Muscle of leg (tissue), 11 donors: ENCODE measurements around the gene NCCRP1. TPM values are rescaled to one million over a fixed set of nuclear protein-coding genes. Genes with fewer than 3 reads are reported as not detected.
"Not testable (repeated sequence)": the region's sequence is repeated elsewhere in the genome, so short reads cannot be mapped to it uniquely, and the experiment has no call there.

ENCODE experiments used
- DNase-seq: peaks from one replicate; pipeline ENCODE4 v3.0.0; 2013
- H3K27ac ChIP-seq: one replicate; pipeline ENCODE4 v1.5.1; 2013; ENCODE audit warnings: mild to moderate bottlenecking, low read length, control low read depth
- H3K27me3 ChIP-seq: one replicate; pipeline ENCODE4 v1.6.1; 2013; ENCODE audit warnings: low read length; ENCODE audit not compliant: control insufficient read depth, insufficient read depth
- H3K36me3 ChIP-seq: one replicate; pipeline ENCODE4 v1.6.1; 2013; ENCODE audit warnings: low read length; ENCODE audit not compliant: control insufficient read depth, insufficient read depth
- H3K4me1 ChIP-seq: one replicate; pipeline ENCODE4 v1.6.1; 2013; ENCODE audit warnings: low read length; ENCODE audit not compliant: control insufficient read depth, insufficient read depth
- H3K4me3 ChIP-seq: one replicate; pipeline ENCODE4 v1.5.1; 2013; ENCODE audit warnings: low read length, control low read depth
- H3K9me3 ChIP-seq: replicated peaks from 2 replicates; pipeline ENCODE4 v1.6.1; 2013; ENCODE audit warnings: low read depth, low read length; ENCODE audit not compliant: control insufficient read depth
- WGBS: methylation state at CpG from one replicate; pipeline ENCODE4 v1.1.5; 2013; ENCODE audit warnings: missing lambda C conversion rate; ENCODE audit not compliant: insufficient coverage; 5-methylcytosine and 5-hydroxymethylcytosine counted together
- polyA plus RNA-seq, 8 donors: library from polyadenylated mRNA; unstranded; fragments of 120-200 nt; gene quantifications; one replicate each; pipeline versions ENCODE4 v1.2.1 to v1.2.3, GENCODE V29; 2013; ENCODE audit warnings: inconsistent platforms in 1 of 8, low replicate concordance in 1 of 8; ENCODE audit not compliant: insufficient read length in 8 of 8, insufficient read depth in 1 of 8
- total RNA-seq: library from RNA; stranded (reverse); fragments of 120-200 nt; gene quantifications from one replicate; pipeline ENCODE4 v1.2.4, GENCODE V29; 2013

Gene NCCRP1
- total and polyA plus RNA-seq, 9 donors = 0.04 to 0.35 (median 0.16) TPM; not detected in 3

DNA sequence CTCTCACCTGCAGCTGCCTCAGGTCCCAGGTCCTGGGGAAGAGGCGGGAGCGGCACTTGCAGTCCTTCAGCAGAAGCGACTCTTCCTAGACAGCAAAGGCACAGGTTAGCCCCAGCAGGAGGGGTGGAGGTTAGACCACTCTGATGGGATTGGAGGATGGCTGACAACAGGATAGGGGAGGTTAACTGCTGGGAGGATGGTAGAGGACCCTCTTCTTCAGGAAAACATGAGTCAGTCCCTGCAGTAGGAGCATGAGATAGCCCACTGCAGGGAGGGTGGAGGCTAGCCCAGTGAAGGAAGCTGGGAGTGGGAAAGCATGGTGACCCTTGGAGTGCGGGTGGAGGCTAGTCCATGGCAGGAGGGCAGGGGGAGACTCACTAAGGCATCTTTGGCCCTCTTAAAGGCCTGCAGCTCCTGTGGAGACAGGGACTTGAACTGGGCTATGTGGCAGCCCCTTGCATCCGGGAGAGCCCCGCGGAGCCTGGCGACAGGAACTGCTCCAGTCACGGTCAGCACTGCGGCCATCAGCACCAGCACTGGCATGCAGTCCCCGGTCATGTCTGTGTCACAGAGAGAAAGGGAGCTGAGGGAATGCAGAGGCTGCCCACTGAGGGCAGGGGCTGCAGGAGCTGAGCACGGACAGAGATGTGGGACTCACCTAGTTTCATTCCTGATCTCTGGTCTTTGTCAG, 47.8 kb downstream of the NCCRP1 start, which contains the start of gene IFNL3:
Gene IFNL3 (minus strand): TSS at position 597 of the 691 bp plus-strand sequence. CDS start 39 bp downstream, at position 558.
- DNase-seq, H3K4me3 ChIP-seq, H3K4me1 ChIP-seq, H3K9me3 ChIP-seq, H3K36me3 ChIP-seq, H3K27ac ChIP-seq: not testable (repeated sequence)
- H3K27me3 ChIP-seq = peaks cover 30% of the 10 kb centered on the region
- WGBS = 60% methylated on average over 3 of the region's 12 CpGs

DNA sequence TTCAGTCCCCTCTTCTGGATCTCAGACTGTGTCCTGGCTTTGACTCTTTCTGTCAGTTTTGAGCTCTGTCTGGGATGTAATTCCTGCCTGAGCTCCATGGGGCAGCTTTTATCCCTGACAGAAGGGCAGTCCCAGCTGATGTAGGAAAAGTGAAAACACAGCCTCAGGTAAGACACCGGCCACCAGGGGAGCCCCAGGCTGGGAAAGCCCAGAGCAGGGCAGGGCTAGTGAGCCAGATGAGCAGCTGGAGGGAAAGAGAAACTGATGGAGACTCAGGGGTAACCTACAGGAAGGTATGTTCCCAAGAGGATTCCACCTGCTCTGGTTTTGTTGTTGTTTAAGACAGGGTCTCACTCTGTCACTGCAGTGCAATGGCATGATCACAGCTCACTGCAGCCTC, 48.4 kb downstream of the NCCRP1 start:
- not testable (repeated sequence) for H3K36me3 ChIP-seq, H3K4me3 ChIP-seq, H3K27ac ChIP-seq, H3K9me3 ChIP-seq, H3K4me1 ChIP-seq, DNase-seq
- peaks cover 36% of the 10 kb centered on the region for H3K27me3 ChIP-seq
- no CpG with 5 or more reads among the region's 1 CpG for WGBS

GRCh38 chr19:39246951-39247669, 50.3 kb downstream of the NCCRP1 start:
- peaks cover 43% of the 10 kb centered on the region for H3K27me3 ChIP-seq
- no peaks in the 10 kb centered on the region for H3K9me3 ChIP-seq
- peak; percentile 43 for DNase-seq
- no peak overlapping the region for H3K27ac ChIP-seq
- peaks cover 8% of the 10 kb centered on the region for H3K4me1 ChIP-seq
- no peaks in the 10 kb centered on the region for H3K36me3 ChIP-seq
- WGBS = 8% methylated on average over 38 of the region's 42 CpGs
- no peak overlapping the region for H3K4me3 ChIP-seq

GRCh38 chr19:39247701-39248664, 51.2 kb downstream of the NCCRP1 start:
- 6% methylated on average over 83 of the region's 92 CpGs for WGBS
- no peaks in the 10 kb centered on the region for H3K9me3 ChIP-seq
- H3K4me3 ChIP-seq = no peak overlapping the region
- DNase-seq = peak; percentile 22
- peaks cover 8% of the 10 kb centered on the region for H3K4me1 ChIP-seq
- peaks cover 48% of the 10 kb centered on the region for H3K27me3 ChIP-seq
- no peaks in the 10 kb centered on the region for H3K36me3 ChIP-seq
- H3K27ac ChIP-seq = no peak overlapping the region

GRCh38 chr19:39248806-39249205, 52.0 kb downstream of the NCCRP1 start, which contains the start of gene IFNL4:
TSS of gene IFNL4 (minus strand) at chr19:39248856.
- Histone ChIP-seq H3K36me3 (no peaks in the 10 kb centered on the region), H3K27ac (no peak within 1 kb of the TSS), H3K4me1 (peaks cover 8% of the 10 kb centered on the region), H3K9me3 (no peaks in the 10 kb centered on the region), H3K4me3 (no peak within 1 kb of the TSS), H3K27me3 (peaks cover 49% of the 10 kb centered on the region)
- DNase-seq = no peak
- 44% methylated on average over 11 of the region's 13 CpGs for WGBS

DNA sequence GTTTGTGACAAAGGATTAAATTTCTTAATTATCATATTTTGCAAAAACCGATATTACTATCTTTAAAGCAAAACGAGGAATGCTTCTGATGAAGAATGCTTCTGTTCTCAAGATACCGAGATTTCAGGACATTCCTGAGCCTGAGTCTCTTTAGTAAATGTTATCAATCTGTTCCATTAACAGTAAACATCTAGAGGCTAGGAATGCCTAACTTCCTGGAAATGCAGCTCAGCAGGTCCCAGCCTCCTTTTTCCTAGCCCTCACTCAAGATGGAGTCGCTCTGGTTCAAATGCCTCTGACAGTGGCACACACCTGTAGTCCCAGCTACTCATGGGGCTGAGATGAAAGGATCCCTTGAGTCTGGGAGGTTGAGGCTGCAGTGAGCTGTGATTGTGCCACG, 54.3 kb downstream of the NCCRP1 start:
- DNase-seq = no peak
- Histone ChIP-seq H3K9me3 (no peaks in the 10 kb centered on the region), H3K27ac (no peak overlapping the region), H3K27me3 (peaks cover 57% of the 10 kb centered on the region), H3K4me1 (peaks cover 8% of the 10 kb centered on the region), H3K36me3 (no peaks in the 10 kb centered on the region), H3K4me3 (no peak overlapping the region)
- no CpG with 5 or more reads among the region's 5 CpGs for WGBS

Other genes with a start within 250 kb of the NCCRP1 start
- 30.7 TPM for gene FBXO17, start 221.2 kb upstream of the NCCRP1 start, total RNA-seq
- 10 to 100 TPM; 25.0 to 36.7 (median 28.8) TPM for gene FBXO17, start 221.2 kb upstream of the NCCRP1 start, polyA plus RNA-seq
- gene FBXO27, start 164.4 kb upstream of the NCCRP1 start, total RNA-seq = 1.4 TPM
- 1 to 10 TPM; 1.5 to 5.5 (median 3.3) TPM for gene FBXO27, start 164.4 kb upstream of the NCCRP1 start, polyA plus RNA-seq
- gene ACP7, start 112.6 kb upstream of the NCCRP1 start, total RNA-seq = 0.09 TPM
- under 1 TPM in 7 of 8 donors, not detected in 1; 0.05 to 0.28 (median 0.11) TPM for gene ACP7, start 112.6 kb upstream of the NCCRP1 start, polyA plus RNA-seq
- gene PAK4, start 71.2 kb upstream of the NCCRP1 start, total RNA-seq = 3.5 TPM
- gene PAK4, start 71.2 kb upstream of the NCCRP1 start, polyA plus RNA-seq = 10 to 100 TPM; 15.8 to 29.2 (median 21.9) TPM
- gene SYCN, start 7.3 kb downstream of the NCCRP1 start, total RNA-seq = not detected
- not detected for gene SYCN, start 7.3 kb downstream of the NCCRP1 start, polyA plus RNA-seq
- gene IFNL3, start 48.0 kb downstream of the NCCRP1 start, total RNA-seq = not detected
- gene IFNL3, start 48.0 kb downstream of the NCCRP1 start, polyA plus RNA-seq = not detected
- gene IFNL4, start 51.9 kb downstream of the NCCRP1 start, total RNA-seq = 0.04 TPM
- under 1 TPM in 1 of 8 donors, not detected in 7; 0.16 TPM for gene IFNL4, start 51.9 kb downstream of the NCCRP1 start, polyA plus RNA-seq
- gene IFNL2, start 71.4 kb downstream of the NCCRP1 start, total RNA-seq = not detected
- gene IFNL2, start 71.4 kb downstream of the NCCRP1 start, polyA plus RNA-seq = not detected
- not detected for gene IFNL1, start 99.4 kb downstream of the NCCRP1 start, total RNA-seq
- gene IFNL1, start 99.4 kb downstream of the NCCRP1 start, polyA plus RNA-seq = not detected
- gene LRFN1, start 123.9 kb downstream of the NCCRP1 start, total RNA-seq = 0.31 TPM
- gene LRFN1, start 123.9 kb downstream of the NCCRP1 start, polyA plus RNA-seq = 1 to 10 TPM in 4 of 8 donors, under 1 TPM in 4; 0.68 to 1.8 (median 1.0) TPM
- gene GMFG, start 139.1 kb downstream of the NCCRP1 start, total RNA-seq = 25.8 TPM
- gene GMFG, start 139.1 kb downstream of the NCCRP1 start, polyA plus RNA-seq = 10 to 100 TPM; 16.1 to 25.3 (median 18.9) TPM
- gene SAMD4B, start 145.5 kb downstream of the NCCRP1 start, total RNA-seq = 36.6 TPM
- 10 to 100 TPM; 66.9 to 99.6 (median 84.6) TPM for gene SAMD4B, start 145.5 kb downstream of the NCCRP1 start, polyA plus RNA-seq
- 21.0 TPM for gene PAF1, start 194.1 kb downstream of the NCCRP1 start, total RNA-seq
- gene PAF1, start 194.1 kb downstream of the NCCRP1 start, polyA plus RNA-seq = 10 to 100 TPM; 38.7 to 48.0 (median 41.6) TPM
- gene MED29, start 194.4 kb downstream of the NCCRP1 start, total RNA-seq = 17.3 TPM
- 10 to 100 TPM; 20.8 to 30.5 (median 26.6) TPM for gene MED29, start 194.4 kb downstream of the NCCRP1 start, polyA plus RNA-seq
- gene ZFP36, start 209.9 kb downstream of the NCCRP1 start, total RNA-seq = 14.2 TPM
- 100 to 1,000 TPM in 3 of 8 donors, 10 to 100 TPM in 5; 26.6 to 143 (median 73.4) TPM for gene ZFP36, start 209.9 kb downstream of the NCCRP1 start, polyA plus RNA-seq
- 21.2 TPM for gene PLEKHG2, start 215.7 kb downstream of the NCCRP1 start, total RNA-seq
- 10 to 100 TPM; 33.5 to 65.3 (median 50.1) TPM for gene PLEKHG2, start 215.7 kb downstream of the NCCRP1 start, polyA plus RNA-seq
- gene RPS16, start 239.0 kb downstream of the NCCRP1 start, total RNA-seq = 261 TPM
- gene RPS16, start 239.0 kb downstream of the NCCRP1 start, polyA plus RNA-seq = 1,000 to 10,000 TPM; 1,818 to 2,619 (median 2,073) TPM
- gene SUPT5H, start 248.6 kb downstream of the NCCRP1 start, total RNA-seq = 50.0 TPM
- 100 to 1,000 TPM in 3 of 8 donors, 10 to 100 TPM in 5; 80.4 to 108 (median 99.7) TPM for gene SUPT5H, start 248.6 kb downstream of the NCCRP1 start, polyA plus RNA-seq